SU-DHL-6 (cell line): ENCODE data around the gene REELD1.

Experiments used
- CTCF ChIP-seq: fragments of 200-600 bp; sonication (generic); IDR thresholded peaks from one replicate; pipeline ENCODE4 v1.5.1; 2017; ENCODE audit warnings: antibody characterized with exemption, mild to moderate bottlenecking, low read length, moderate library complexity; ENCODE audit not compliant: insufficient read depth, poor library complexity, severe bottlenecking
- EZH2phosphoT487 ChIP-seq: fragments of 200-600 bp; sonication (generic), shearing (Covaris generic); conservative IDR thresholded peaks from 2 replicates; pipeline ENCODE4 v1.6.1; 2018; ENCODE audit warnings: mild to moderate bottlenecking, antibody characterized with exemption, low read length, moderate library complexity, mixed read lengths

DNA sequence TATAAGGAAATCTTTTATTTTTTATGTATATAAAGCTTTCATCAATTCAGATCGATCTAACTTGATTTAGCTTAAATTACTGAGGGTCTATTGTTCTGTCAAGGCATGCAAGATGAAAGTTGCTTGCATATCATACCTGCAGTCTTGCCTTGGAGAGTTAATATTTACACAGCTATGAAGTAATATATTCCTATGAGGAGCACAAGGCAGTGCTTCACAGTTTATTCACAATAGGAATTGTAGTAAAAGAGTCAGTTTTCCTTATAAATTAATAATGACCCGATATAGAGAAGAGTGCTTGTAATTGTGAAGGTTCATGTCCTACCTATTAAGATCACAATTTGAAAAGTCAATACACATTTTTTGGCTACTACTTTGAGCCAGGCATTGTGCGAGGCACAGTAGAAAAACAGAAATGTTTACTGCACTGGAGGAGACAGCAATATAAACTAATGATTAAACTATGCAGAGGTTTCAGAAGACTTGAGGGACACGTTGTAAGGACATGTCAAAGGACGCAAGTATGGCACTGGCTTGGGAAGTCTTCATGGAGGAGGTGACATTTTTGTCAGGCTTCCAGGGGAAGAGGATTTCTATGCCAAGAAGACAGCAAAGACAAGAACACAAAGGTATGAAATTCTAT is 38.8 kb downstream of the REELD1 start:
- TF ChIP-seq CTCF (no peak), EZH2phosphoT487 (no peak)
